Stimulated activated CD8-positive, alpha-beta memory T cell treated with anti-CD3 and anti-CD28 coated beads, Interleukin-7, amount 100 ng/mL, for 48 hours (primary cell): ENCODE data around the gene TMEM161B.
"Not testable (repeated sequence)": the region's sequence is repeated elsewhere in the genome, so short reads cannot be mapped to it uniquely, and the experiment has no call there.

Experiments
- DNase-seq, 2 donors: peaks; one replicate each; pipeline ENCODE4 v3.0.0-alpha.2; 2020; ENCODE audit warnings: low read depth in 1 of 2; ENCODE audit errors: extremely low read depth in 1 of 2

The TMEM161B gene

DNA sequence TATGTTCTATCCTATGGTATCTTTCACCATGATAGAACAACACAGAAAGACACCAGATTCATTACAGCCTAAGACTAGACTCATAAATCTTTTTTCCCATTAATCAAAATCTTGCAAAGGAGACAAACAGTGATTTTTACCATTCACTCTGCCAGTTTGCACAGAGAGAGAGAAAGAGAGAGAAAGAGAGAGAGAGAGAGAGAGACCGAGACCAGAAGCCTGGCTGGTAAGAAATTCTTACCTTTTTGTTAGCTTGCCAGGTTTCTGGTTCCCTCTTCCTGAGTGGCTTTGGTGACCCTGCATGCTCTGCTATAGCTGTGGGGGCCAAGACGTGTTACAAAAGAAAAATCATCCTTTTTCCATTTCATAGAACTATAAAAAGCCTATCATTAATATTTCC, 18.6 kb downstream of the TMEM161B start:
- no peak for DNase-seq

DNA sequence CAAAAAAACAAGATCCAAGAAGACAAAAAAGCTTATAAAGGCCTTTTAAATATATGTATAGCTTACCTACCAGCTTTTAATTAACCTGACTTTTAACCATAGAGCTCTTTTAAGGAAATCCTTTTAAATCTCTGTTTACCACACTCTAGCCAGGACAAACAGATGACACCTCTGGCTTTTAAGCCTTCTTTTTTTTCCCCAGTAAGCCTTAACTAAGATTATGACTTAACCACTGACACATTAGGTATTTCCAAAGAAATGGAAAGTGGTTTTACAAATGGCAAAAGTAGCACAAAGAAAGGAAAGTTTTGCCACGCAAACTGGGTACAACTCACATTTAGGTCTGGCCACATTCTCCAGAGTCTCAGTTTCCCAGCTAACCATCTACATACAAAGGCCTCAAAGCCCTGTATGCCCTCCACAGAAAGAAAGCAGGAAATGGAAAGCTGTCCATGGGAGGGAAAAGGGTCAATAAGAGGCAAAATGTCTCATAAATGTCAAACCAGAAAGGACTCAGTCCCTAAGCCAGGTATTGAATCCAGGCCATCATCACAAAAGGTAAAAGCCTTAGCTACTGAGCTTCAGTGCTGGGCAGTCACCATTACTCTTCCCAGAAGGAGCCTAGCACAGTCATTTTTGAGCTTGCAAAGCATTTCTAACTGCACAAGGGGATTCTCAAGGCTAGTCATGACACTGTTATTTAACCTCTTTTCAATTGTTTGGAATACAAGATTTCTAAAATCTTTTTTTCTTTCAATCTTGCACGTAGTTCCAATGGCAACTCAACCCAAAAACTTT, 19.7 kb downstream of the TMEM161B start:
- DNase-seq, result no peak

- DNase-seq, result no peak
These were observed 20.6 kb downstream of the TMEM161B start for GRCh38 chr5:88248094-88248493.

GRCh38 chr5:88245893-88246244, 22.8 kb downstream of the TMEM161B start:
- DNase-seq, result no peak

DNA sequence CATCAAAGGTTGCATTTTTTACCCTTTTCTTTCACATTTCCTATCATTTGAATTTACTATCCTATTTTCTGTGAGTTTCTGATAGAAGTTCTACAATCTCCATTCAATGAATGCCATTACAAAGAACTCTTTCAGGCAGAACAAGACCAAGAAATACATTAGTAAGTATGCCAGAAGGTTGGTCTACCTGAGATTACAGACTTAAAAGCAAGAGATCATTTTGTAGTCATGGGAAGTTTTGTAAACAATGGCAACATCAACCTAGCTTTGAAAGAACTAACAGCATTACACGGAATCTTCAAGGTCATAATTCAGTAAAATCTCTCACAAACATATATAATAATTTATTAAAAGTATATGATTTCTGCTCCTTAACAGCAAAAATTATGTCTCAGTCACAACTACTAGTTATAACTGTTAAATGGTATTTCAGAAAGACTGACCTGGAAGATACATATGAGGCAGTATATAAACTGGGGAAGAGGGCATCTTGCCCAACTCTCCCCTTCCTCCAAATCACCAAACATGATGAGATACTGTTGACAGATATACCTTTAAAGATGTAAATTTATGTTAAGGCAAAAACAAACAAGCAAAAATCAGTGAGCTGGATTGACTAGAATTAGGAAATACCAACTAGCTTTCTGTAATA, 23.3 kb downstream of the TMEM161B start:
- DNase-seq, result no peak

GRCh38 chr5:88244686-88245085, 24.0 kb downstream of the TMEM161B start:
- no peak for DNase-seq

- not testable (repeated sequence) for DNase-seq
These were observed 25.2 kb downstream of the TMEM161B start for GRCh38 chr5:88243493-88243892.

- DNase-seq, result no peak
These were observed 29.9 kb downstream of the TMEM161B start for GRCh38 chr5:88238732-88239131.

DNA sequence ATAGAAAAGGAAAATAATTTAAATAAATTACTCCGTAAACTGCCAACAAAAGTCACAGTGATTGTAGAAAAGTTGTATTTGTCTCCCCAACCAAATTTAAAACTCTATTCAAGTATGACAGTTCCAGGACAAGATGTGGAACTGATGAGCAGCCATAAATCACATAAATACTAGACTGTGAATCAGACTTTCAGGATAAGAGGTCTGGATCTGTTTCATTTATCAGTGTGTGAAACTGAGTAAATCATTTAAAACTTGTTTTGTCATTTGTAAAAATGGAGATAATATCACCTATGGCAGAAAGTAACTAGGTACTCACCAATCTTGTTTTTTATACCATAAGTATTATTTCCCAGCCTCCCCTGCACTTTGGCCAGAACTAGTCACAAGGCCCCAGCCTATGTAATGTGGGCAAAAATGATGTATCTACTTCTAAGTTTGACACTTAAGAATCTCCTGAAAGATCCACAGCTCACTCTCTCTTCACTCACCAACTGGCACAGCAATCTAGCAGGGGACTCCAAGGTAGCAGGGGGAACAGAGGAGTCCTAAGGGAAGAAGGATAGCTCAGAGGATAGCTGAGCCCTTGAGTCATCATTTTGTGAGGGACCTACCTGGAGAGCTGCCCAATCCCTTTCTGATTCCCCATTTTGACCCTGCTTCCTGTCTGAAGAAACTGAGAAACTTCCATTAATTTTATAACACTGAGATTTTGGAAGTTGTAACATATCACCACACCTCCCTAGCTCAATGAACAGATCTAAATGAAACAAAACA, 31.6 kb downstream of the TMEM161B start:
- DNase-seq, result no peak

DNA sequence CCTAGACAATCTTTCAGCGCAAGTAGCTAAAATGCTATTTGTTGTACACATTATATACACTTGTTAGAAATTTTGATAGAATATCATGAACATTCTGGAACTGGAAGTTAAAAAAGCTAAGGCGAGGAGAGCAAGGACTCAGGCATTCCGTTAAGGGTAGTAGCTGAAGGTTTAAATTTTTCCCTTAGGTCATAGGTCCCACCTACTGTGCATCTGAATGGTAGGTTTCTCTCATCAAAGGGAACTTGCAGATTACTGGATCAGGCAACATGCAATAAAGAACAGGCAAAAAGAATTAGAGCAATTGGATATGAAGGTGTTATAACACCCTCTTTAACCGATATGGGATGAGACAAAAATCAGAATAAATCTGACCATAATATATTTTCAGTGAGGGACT, 32.8 kb downstream of the TMEM161B start:
- DNase-seq, result no peak

- DNase-seq, result no peak
These were observed 33.3 kb downstream of the TMEM161B start for GRCh38 chr5:88235346-88235745.

DNA sequence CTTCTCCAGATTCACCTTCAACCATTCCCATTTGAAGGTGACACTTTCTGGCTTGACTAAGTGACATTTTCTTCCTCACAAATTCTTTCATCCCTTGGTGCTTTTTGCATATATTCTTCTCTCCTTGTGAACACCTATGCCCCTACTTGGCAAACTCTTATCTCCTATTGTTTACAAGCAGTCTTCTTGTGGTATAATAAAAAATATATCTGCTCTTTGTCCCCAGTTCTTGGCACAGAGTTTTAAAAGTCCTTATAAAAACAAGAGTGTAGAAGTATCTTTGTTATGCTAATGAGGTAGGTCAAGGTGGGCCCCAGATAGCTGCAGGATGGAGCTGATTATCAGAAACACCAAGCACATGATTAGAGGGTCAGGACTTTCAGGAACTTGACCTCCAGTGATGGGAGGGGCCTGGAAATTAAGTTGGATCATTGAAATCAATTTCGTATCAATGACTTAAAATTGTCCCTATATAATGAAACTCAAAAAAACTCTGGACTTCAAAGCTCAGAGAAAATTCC, 38.0 kb downstream of the TMEM161B start:
- DNase-seq, result no peak

DNA sequence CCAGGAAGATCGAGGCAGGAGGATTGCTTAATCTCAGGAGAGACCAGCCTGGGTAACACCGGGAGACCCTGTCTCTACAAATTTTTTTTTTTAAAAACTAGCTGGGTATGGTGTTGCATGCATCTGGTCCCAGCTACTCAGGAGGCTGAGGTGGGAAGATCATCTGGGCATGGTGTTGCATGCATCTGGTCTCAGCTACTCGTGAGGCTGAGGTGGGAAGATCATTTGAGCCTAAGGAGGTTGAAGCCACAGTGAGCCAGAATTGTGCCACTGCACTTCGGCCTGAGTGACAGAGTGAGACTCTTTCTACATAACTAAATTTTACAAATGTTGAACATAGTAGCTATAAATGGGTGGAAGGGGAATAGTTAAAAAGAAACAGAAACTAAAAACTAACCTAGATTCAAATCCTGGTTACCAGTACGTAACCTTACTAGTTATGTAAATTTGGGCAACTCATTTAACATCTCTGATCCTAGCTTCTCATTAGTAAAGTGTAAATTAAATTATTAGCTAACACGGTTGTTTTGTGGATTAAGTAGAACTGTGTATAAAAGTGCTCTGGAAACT, 41.7 kb downstream of the TMEM161B start:
- DNase-seq, result no peak

- DNase-seq, result no peak
These were observed 54.0 kb downstream of the TMEM161B start for GRCh38 chr5:88214655-88215054.

DNA sequence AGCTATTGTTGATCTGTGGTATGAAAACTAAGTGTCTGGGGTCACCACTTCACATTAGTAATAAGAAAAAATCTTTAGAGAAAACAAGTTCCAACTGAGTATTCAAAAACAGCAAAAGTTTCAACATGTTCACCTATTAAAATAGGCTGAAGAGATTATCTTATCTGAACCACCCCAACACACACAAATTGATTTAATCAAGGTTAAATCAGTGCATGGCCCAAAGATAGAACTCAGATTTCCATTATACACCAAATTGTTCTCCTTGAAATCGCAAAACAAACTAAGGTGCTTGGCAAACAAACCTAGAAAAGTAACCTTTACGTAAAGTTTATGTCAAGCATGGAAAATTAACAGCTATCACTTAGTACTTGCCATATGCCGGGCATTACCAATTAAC, 61.1 kb downstream of the TMEM161B start:
- DNase-seq, result no peak

DNA sequence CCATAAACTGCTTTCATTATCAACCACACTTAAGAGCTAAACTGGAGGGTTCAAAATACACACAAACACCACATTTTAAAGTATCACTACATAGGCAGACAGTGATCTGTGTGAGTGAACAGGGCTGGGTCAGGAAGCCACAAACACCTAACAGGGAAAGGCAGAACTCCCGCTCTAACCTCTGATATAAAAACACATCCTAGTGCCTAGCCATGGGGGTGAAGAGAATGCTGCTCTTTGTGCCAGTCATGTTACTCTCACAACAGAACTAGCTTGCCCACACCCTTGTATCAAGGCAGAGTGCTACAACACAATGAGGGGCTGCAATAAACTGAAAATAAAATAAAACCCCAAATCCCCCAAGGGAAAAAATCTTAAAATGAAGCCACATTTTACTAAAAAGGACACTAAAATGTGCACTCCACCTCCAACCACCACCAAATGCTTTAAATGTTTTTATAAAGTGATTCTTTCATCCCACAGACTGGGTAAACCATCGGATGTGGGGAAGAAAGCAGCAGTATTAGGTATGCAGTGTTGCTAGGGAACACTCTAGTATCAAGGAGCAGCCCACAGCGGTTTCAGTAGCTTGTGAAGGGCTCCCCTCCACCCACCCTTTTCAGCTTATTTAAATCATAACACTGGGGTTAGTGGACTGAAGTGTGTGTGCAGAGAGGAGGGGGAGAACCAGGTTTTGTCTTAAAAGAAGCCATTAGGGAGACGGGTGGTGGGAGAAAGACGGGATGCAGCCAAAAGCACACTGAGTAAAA, 64.5 kb downstream of the TMEM161B start:
- peak in 1 of 2 donors; percentile 53 for DNase-seq

DNA sequence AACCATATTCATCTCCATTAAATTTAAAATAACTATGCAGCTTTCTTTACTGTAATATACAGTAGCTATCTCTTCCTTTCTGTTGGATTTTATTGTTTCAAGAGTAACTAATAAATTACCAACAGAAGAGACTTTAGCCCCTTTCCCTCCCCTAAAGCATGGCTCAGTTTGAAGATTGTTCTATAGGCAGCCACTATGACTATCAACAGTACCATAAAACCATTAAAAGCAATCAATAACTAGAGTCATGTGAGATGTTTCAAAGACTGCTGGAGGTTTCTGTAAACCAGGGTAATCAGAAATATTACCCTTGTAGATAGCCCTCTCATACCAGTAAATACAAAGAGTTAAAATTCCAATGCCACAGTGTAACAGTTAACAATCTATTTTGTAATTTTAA, 73.0 kb downstream of the TMEM161B start:
- no peak for DNase-seq

DNA sequence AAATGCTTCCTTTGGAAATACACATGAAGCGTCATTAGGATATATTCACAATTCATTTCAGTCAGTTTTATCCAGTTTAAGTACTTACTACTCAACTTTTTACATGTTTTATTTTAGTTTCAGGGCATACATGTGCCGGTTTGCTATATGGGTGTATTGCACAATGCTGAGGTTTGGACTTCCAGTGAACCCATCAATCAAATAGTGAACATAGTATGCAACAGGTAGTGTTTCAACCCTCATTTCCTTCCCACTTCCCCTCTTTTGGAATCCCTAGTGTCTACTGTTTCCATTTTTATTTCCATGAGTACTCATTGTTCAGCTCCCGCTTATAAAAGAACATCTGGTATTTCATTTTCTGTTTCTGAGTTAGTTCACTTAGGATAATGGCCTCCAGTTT, 74.7 kb downstream of the TMEM161B start:
- DNase-seq, result no peak

DNA sequence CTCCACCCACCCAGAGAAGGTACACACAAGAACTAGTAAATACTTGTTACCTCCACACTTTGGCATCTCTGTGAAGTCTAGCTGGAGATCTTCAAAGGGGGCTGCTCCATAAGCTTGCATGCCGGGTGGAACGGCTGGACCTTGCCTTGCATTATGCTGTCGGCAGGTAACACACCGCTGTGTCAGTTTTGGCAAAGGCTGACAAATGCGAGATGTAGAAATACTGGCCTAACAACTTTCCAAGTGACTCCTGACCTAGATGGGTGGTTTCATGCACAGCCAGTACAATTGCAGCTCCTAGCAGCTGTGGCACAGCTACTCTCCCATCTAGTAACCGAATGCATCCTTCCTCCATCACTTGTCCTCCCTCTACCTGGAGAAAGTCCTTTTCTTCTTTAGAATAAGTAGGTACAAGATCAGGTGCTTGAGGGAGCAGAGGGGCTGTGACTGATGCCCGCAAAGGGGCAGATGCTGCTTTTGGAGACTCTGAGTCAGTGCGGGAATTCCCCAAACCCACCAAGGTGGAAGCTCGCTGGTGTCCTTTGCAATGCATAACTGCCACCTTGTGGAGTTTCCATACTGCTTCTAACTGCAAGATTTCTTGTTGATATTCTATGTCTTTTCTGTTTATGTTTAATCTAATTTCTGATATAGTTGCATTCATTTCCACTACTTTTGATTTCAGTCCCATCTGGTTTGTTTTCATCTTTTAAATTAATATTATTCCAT, 78.4 kb downstream of the TMEM161B start:
- peak in 1 of 2 donors; percentile 12 for DNase-seq

- DNase-seq, result not testable (repeated sequence)
These were observed 79.2 kb downstream of the TMEM161B start for GRCh38 chr5:88189484-88189883.
